T-helper 1 cell treated with Interleukin-12 subunit alpha and Interleukin-12 subunit beta and Interleukin-4 antibody, amounts not matched to agents 30 ng/mL and 1 ng/mL, for 36 hours (primary cell): ENCODE data around the gene MRPL22. TPM values are rescaled to one million over a fixed set of nuclear protein-coding genes. Genes with fewer than 3 reads are reported as not detected.
"Not testable (repeated sequence)": the region's sequence is repeated elsewhere in the genome, so short reads cannot be mapped to it uniquely, and the experiment has no call there.

Experiments used
- intact Hi-C: fragments of 100-400 bp; cut with micrococcal nuclease; formaldehyde crosslinking; loops from one replicate; pipeline ENCODE4 v1.15.1; 2024
- total RNA-seq: library from RNA; stranded (reverse); gene quantifications from 2 replicates; pipeline ENCODE4 v1.2.3, GENCODE V29; 2022

The MRPL22 gene
- total RNA-seq: 51.9 and 60.5 TPM in 2 replicates

- intact Hi-C loops: loop anchor here (1.0 to 10.0 kb wide), 6 partner anchors 186 to 1984 kb away; partner anchors contain the start of genes FAM114A2, GALNT10, LARP1 and MFAP3
Observed at GRCh38 chr5:154940772-154941620, at the start of gene MRPL22. MRPL22 (plus strand) TSS chr5:154941073; CDS start chr5:154941111, 38 bp downstream.

GRCh38 chr5:154892369-154892771 lies 48.5 kb upstream of the MRPL22 start:
- intact Hi-C loops: no loop called here

- intact Hi-C loops: no loop called here
Observed at GRCh38 chr5:154893381-154893780, 47.5 kb upstream of the MRPL22 start.

GRCh38 chr5:154895606-154896561 lies 45.0 kb upstream of the MRPL22 start:
- intact Hi-C loops: no loop called here

- intact Hi-C loops: no loop called here
Observed at GRCh38 chr5:154896562-154897165, 44.2 kb upstream of the MRPL22 start.

GRCh38 chr5:154898210-154898609 lies 42.7 kb upstream of the MRPL22 start:
- intact Hi-C loops: no loop called here

GRCh38 chr5:154899151-154899816 lies 41.6 kb upstream of the MRPL22 start:
- intact Hi-C loops: no loop called here

- intact Hi-C loops: no loop called here
Observed at GRCh38 chr5:154900066-154900465, 40.8 kb upstream of the MRPL22 start.

- intact Hi-C loops: no loop called here
Observed at GRCh38 chr5:154901276-154901675, 39.6 kb upstream of the MRPL22 start.

- intact Hi-C loops: no loop called here
Observed at GRCh38 chr5:154901913-154902312, 39.0 kb upstream of the MRPL22 start.

- intact Hi-C loops: not testable (repeated sequence)
Observed at GRCh38 chr5:154905601-154906000, 35.3 kb upstream of the MRPL22 start.

GRCh38 chr5:154916874-154917273 lies 24.0 kb upstream of the MRPL22 start:
- intact Hi-C loops: no loop called here

- intact Hi-C loops: no loop called here
Observed at GRCh38 chr5:154917757-154918156, 23.1 kb upstream of the MRPL22 start.

- intact Hi-C loops: no loop called here
Observed at GRCh38 chr5:154923441-154924430, 17.1 kb upstream of the MRPL22 start.

- intact Hi-C loops: no loop called here
Observed at GRCh38 chr5:154933537-154933936, 7.3 kb upstream of the MRPL22 start.

GRCh38 chr5:154934881-154935280 lies 6.0 kb upstream of the MRPL22 start:
- intact Hi-C loops: no loop called here

GRCh38 chr5:154937186-154937717 lies 3.6 kb upstream of the MRPL22 start:
- intact Hi-C loops: no loop called here

- intact Hi-C loops: loop anchor here (1.0 kb wide), 2 partner anchors 80 to 126 kb away; partner anchors contain the start of gene CNOT8
Observed at GRCh38 chr5:154937718-154938466, 3.0 kb upstream of the MRPL22 start, which contains the start of gene GEMIN5. GEMIN5 (minus strand) TSS chr5:154938211; CDS start chr5:154938133, 78 bp downstream.
